ENCODE measurements around the gene SMAD3.

The SMAD3 gene

DNA sequence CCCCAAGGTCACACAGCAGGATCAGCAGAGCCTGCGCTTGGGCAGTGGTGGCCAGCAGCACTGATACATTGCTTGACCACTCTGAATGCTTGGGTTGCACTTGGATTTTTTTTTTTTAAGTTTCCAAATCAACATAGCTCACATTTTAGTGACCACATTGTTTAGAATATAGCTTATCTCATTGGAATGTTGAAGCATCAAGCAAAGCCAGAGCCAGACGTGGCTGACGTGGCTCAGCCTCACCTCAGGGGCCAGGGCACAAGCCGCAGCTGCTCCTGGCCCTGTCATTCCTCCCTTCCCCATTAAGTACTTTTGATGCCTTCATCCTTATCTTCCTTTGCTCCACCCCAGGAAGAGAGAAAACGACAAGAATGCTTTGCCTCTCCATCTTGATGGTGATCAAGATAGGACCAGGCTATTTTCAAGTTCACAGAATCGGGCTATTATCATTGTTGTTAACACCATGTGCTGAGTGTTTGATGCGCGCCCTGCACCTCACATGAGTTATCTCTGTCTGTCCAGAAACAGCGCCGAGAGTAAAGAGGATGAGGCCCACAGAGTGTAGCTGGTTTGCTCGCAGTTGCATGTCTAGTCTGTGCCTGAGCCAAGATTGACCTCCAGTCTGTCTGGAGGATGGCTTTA lies 113.3 kb downstream of the SMAD3 start:
- H3K27ac ChIP-seq = no peak overlapping the region

DNA sequence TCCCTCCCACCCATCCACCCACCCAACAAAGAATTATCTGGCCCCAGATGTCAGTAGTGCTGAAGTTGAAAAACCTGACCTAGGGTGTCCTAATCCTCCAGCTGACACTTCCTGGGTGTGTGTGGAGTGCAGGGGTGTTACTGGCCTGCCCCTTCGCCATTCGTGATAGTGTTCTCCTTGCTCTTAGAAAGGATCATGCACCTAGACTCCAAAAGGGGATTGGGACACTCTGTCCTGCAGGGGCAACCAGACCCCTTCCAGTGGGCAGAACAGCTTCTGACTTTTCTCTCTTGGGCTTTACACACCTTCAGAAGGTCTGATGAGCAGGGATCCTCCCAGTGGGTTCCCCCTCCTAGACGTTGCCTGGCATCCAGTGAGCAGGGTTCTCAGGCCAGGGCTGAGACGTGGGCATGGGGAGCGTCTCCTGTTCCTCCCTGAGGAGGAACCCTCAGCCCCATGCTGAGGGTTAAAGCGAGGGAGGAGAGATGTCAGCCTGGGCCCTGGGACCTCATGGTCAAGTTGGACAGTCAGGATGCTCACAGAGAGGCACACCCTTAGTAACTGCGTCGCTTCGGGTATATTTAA lies 114.1 kb downstream of the SMAD3 start:
- TF ChIP-seq, protein P1, sequence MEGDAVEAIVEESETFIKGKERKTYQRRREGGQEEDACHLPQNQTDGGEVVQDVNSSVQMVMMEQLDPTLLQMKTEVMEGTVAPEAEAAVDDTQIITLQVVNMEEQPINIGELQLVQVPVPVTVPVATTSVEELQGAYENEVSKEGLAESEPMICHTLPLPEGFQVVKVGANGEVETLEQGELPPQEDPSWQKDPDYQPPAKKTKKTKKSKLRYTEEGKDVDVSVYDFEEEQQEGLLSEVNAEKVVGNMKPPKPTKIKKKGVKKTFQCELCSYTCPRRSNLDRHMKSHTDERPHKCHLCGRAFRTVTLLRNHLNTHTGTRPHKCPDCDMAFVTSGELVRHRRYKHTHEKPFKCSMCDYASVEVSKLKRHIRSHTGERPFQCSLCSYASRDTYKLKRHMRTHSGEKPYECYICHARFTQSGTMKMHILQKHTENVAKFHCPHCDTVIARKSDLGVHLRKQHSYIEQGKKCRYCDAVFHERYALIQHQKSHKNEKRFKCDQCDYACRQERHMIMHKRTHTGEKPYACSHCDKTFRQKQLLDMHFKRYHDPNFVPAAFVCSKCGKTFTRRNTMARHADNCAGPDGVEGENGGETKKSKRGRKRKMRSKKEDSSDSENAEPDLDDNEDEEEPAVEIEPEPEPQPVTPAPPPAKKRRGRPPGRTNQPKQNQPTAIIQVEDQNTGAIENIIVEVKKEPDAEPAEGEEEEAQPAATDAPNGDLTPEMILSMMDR (conservative IDR thresholded peaks at IDR 0.05) = no peak
- TF ChIP-seq ZFX (IDR thresholded peaks at IDR 0.05) = no peak
- no peak overlapping the region for H3K27ac ChIP-seq

More for the DNA sequence above, 113.3 kb downstream of the SMAD3 start:
- no peak for TF ChIP-seq ZFX (IDR thresholded peaks at IDR 0.05)
- TF ChIP-seq, protein P1 (conservative IDR thresholded peaks at IDR 0.05) = no peak

DNA sequence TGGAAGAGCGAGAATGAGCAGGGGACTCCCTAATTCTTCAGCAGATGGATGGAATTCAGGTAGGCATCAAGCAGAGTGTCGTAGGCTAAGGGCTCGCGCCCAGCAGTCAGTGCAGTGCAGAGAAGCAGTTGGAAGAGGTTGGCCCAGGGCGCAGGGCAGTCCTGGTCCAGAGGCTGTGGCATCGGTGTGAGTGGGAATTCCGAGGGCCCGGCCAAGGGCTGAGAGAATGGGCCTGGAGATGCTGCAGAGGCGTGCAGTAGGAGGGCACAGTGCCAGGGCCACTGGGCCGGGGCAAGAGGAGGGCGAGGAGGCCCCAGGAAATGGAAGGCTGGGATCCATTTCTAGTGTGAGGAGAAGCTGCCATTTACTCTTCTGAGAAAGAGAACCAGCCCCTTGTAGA lies 114.6 kb downstream of the SMAD3 start:
- H3K27ac ChIP-seq = no peak overlapping the region

DNA sequence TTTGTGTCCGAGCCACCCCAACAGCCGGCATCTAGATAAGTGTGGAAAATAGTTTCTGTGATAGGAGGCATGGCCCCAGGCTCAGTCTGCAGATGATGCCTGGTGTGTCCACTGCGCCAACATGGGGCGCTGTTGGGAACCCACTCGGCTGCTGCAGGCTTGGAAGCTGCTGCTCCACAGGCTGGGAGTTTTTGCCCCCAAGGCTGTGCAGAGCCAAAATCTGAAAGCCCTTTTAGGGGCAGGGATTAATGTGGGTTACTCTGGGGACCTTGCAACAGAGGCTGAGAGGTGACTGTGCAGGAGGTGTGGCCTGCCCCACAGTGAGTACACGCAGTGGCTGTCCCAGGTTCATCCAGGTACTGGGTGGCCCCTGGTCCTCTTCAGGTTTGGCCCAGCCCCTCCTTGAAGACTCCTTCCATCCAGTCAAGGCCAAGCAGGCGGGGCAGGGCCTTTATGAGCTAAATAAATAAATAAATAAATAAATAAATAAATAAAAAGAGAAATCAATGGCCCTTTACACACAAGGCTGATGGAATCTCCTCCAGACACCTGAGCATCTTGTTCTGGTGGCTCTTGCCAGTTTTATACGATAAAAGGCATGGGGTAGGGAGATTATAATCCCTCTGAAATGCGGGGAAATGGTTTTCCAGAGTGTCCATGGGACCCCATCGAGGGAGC lies 115.3 kb downstream of the SMAD3 start:
- TF ChIP-seq ZFX (IDR thresholded peaks at IDR 0.05) = no peak
- TF ChIP-seq, protein P1 (conservative IDR thresholded peaks at IDR 0.05) = no peak
- no peak overlapping the region for H3K27ac ChIP-seq

More for the DNA sequence above, 114.6 kb downstream of the SMAD3 start:
- no peak for TF ChIP-seq ZFX (IDR thresholded peaks at IDR 0.05)
- TF ChIP-seq, protein P1 (conservative IDR thresholded peaks at IDR 0.05) = no peak

DNA sequence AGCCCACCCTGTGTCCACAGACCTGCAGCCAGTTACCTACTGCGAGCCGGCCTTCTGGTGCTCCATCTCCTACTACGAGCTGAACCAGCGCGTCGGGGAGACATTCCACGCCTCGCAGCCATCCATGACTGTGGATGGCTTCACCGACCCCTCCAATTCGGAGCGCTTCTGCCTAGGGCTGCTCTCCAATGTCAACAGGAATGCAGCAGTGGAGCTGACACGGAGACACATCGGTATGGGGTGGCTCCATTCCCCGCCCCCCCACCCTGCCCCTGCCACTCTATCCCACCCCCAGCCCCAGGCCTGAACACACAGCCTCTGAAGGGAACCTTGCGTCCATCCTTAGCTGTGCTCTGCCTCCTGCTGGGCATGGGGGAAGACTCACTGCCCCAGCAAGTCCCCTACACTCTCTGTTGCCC lies 115.8 kb downstream of the SMAD3 start:
- TF ChIP-seq ZFX (IDR thresholded peaks at IDR 0.05) = no peak
- no peak overlapping the region for H3K27ac ChIP-seq

DNA sequence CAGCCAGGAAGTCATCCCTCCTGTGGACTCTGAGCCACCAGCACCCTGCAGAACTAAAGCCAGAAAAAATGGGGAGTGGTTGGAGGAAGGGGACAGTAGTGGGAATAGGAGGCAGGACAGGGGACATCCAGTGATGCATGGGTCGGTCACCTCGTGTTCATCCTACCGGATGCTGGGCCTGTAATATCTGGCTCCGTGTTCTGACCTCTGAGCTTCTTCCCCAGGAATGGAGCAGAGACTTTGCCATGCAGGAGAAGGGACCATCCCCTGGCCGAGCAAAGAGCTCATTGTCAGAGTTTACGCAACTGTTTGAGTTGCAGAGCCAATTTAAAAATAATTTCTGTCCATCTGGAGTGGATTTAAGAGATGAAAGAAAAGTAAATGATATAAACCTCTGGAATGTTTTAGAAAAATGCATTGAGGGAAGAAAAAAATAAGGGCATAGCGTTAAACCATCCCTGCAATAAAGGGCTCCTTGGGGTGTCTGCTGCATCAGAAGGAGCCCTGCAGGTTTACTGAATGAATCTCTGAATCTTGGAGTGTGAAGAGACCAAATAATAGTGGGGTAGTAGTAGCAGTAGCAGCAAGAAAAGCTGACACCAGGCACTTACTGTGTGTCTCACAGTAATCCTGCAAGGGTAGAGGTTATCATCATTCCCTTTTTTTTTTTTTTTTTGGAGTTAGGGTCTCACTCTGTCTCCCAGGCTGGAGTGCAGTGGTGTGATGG lies 118.2 kb downstream of the SMAD3 start:
- no peak overlapping the region for H3K27ac ChIP-seq
- TF ChIP-seq, protein P1 (conservative IDR thresholded peaks at IDR 0.05) = no peak
- no peak for TF ChIP-seq ZFX (IDR thresholded peaks at IDR 0.05)

DNA sequence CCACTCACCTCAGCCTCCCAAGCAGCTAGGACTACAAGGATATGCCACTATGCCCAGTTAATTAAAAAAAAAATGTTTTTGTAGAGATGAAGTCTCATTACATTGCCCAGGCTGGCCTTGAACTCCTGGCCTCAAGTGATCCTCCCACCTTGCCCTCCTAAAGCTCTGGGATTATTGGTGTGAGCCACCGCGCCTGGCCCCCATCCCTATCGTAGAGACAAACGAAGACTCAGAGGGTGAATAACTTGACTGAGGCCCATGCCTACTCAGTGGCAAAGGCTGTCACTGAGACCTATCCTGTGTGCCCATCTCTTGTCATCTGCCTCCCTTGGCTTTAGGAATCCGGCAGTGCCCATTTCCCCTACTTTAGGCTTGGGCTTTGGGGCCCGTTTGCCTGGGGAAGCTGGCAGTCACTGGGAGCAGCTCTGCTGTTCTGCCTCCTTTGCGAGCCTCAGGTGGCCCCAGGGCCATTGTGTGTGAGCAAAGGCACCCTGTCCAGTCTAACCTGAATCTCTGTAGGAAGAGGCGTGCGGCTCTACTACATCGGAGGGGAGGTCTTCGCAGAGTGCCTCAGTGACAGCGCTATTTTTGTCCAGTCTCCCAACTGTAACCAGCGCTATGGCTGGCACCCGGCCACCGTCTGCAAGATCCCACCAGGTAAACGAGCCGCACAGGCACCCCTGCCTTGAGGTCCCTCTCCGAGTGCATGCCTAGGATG lies 119.0 kb downstream of the SMAD3 start:
- TF ChIP-seq ZFX (IDR thresholded peaks at IDR 0.05) = no peak
- TF ChIP-seq, protein P1 (conservative IDR thresholded peaks at IDR 0.05) = no peak

More for the DNA sequence above, 119.0 kb downstream of the SMAD3 start:
- H3K27ac ChIP-seq = no peak overlapping the region

Data from C4-2B (cell line).